Activated CD4-positive, alpha-beta T cell treated with anti-CD3 and anti-CD28 coated beads for 1 hour (primary cell): ENCODE data around the gene SON.
"Not testable (repeated sequence)": the region's sequence is repeated elsewhere in the genome, so short reads cannot be mapped to it uniquely, and the experiment has no call there.

Source experiments
- DNase-seq: peaks from one replicate; pipeline ENCODE4 v3.0.0-alpha.2; 2020

Gene SON, protein sequence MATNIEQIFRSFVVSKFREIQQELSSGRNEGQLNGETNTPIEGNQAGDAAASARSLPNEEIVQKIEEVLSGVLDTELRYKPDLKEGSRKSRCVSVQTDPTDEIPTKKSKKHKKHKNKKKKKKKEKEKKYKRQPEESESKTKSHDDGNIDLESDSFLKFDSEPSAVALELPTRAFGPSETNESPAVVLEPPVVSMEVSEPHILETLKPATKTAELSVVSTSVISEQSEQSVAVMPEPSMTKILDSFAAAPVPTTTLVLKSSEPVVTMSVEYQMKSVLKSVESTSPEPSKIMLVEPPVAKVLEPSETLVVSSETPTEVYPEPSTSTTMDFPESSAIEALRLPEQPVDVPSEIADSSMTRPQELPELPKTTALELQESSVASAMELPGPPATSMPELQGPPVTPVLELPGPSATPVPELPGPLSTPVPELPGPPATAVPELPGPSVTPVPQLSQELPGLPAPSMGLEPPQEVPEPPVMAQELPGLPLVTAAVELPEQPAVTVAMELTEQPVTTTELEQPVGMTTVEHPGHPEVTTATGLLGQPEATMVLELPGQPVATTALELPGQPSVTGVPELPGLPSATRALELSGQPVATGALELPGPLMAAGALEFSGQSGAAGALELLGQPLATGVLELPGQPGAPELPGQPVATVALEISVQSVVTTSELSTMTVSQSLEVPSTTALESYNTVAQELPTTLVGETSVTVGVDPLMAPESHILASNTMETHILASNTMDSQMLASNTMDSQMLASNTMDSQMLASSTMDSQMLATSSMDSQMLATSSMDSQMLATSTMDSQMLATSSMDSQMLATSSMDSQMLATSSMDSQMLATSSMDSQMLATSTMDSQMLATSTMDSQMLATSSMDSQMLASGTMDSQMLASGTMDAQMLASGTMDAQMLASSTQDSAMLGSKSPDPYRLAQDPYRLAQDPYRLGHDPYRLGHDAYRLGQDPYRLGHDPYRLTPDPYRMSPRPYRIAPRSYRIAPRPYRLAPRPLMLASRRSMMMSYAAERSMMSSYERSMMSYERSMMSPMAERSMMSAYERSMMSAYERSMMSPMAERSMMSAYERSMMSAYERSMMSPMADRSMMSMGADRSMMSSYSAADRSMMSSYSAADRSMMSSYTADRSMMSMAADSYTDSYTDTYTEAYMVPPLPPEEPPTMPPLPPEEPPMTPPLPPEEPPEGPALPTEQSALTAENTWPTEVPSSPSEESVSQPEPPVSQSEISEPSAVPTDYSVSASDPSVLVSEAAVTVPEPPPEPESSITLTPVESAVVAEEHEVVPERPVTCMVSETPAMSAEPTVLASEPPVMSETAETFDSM (N-terminal part only)

DNA sequence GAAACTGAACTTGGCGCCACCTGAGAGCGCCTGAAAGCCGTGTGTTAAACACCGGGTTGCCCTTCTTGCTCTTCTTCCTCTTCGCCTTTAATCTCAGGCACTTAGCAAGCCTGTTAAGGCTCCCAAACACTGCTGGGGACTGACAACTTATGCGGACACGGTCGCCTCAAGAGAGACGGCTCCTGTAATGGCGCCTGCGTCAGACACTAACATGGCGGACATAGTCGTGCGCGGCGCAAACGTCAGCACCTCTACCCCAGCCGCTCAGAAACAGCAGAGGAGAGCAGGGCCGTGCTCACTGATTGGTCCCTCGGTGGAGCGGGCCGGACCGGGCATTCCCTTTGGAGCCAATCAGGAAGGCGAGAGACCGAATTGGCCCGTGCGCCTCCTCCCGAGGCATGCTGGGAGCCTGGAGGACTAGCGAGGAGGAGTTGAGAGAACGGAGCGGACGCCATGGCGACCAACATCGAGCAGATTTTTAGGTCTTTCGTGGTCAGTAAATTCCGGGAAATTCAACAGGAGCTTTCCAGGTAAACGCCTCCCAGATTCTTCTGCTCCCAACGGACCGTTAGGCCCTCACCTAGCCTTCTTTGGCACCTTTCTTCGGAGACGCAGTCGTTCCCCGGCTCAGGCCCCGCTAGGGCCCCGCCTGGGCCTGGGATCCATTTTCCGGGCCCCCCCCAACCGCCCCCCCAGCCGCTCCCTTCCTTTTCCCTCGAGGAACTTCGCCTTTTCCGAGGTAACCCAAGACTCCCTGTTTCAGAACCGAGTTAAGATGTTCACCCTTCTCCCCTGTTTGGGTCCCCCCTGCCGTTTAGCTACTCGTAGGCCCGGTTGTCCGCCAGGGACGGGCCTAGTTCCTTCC lies at the start of gene SON:
Gene SON, plus strand, starts transcription at position 399 of the 865 bp plus-strand sequence. Its CDS starts 55 bp downstream, at position 454.
- peak; percentile 96 for DNase-seq

DNA sequence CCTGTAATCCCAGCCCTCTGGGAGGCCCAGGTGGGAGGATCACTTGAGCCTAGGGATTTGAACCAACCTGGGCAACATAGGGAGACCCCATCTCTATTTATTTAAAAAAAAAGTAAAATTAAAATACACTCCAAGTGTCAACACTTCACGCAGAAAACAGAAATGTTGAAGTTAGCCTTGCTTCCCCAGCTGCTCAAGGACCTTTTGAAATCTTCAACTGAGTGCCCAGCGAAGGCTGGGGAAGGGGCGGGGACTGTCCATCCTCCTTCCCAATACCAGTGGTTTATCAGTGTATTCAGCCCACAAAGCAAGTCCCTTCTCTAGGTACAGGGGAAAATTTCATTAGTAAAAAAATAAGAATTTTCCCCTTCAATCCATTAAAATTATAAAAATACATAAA lies 49.1 kb upstream of the SON start:
- DNase-seq = no peak

DNA sequence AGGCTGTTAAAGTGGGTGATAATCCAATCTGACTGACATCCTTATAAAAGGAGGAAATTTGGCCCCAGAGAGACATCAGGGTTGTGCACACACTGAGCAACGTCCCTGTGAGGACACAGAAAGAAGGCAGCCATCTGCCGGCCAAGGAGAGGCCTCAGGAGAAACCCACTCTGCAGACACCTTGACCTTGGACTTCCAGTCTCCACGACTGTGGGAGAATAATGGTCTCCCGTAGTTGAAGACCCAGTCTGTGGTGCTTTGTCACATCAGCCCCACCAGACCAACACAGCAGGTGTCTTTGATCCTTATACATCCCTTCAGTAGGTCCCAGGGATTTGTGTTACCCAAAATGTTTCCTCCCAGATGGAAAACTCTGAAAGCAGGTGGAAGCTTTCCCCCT lies 47.1 kb upstream of the SON start:
- no peak for DNase-seq

DNA sequence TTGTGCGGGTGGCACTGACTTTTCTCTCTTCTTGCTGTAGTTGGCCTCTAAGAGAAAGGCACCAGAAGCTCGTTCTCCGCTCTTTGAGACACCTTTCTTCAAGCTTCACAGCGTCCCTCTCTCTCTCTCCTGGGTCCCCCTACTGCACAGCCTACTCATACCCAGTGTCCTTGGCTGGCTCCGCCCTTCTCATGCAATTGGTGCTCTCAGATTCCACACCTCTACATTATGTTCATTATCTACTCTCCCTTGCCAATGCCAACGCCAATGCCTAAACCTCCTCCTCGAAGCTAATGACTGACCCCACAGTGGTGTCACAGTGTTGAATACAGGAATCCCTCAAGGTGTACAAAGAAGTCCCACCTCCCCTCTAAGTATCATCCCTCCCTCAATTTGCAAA lies 46.5 kb upstream of the SON start:
- no peak for DNase-seq

DNA sequence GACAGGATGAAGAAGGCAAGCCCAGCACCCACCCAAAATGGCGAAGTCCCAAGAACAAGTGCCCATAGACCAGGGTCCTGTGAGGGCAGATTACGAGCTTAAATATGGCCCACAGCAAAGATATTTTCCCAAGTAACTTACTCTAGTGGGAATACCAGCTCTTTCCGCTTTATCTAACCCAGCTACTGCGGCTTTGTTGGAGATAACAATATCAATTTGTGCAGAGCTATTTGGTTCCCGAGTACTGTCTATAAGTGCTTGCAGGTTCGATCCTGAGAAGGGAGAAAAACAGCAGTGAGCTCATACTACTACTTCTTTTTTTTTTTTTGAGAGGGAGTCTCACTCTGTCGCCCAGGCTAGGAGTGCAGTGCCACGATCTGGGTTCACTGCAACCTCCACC lies 37.0 kb upstream of the SON start:
- DNase-seq = no peak

DNA sequence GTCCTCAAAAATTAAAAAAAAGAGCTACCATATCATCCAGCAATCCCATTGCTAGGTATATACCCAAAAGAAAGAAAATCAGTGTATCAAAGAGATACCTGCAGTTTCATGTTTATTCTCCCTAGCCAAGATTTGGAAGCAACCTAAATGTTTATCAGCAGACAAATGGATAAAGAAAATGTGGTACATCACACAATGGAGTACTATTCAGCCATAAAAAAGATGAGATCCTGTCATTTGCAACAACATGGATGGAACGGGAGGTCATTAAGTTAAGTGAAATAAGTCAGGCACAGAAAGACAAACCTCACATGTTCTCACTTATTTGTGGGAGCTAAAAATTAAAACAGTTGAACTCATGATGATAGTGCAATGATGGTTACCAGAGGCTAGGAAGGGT lies 35.8 kb upstream of the SON start:
- not testable (repeated sequence) for DNase-seq

DNA sequence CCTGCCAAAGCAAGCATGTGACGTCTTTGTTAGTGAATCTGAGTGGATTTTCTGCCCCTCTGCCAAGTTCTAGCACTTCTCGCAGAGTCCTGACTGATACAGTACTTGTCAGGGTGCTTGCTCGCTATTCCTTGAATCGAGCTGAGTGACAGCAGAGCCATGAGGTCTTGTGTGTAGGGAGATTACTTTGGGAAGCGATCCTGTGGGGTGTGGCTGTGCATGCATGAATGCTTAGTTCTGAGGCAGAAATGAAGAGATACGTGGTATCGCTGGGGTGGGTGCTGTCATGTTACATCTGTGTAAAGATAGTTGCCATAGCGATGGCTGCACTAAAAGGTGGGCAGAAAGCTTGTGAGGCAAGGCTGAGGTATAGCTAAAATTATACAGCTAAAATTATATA lies 32.0 kb upstream of the SON start:
- DNase-seq = no peak

DNA sequence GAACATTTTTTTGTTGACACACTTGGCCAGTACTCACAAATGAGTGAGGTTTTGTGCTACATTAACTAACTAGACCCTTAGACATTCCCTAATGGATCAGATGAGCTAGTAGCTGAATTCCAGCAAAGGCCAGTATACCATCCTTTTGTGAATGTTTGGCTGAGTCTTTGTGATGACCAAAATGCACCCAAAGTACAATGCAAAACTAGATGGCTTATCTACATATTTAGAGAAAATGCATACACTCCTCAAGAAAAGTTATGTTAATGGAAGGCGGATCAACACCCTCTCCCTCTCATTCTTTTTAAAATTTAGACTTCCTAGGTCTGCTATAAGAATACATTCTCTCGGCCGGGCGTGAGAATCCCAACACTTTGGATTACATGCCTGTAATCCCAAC lies 31.2 kb upstream of the SON start:
- DNase-seq = no peak

DNA sequence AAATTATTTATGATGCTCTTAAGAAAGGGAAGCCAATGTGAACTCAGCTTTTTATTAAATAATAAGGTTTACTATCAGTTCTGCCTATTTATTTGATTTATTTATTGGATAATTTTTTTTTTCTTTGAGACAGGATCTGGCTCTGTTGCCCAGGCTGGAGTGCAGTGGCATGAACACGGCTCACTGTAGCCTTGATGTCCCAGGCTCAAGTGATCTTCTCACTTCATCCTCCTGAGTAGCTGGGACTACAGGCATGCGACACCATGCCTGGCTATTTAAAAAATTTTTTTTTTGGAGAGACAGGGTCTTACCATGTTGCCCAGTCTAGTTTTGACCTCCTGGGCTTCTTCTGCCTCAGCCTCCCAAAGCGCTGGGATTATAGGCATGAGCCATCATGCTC lies 30.4 kb upstream of the SON start:
- no peak for DNase-seq

DNA sequence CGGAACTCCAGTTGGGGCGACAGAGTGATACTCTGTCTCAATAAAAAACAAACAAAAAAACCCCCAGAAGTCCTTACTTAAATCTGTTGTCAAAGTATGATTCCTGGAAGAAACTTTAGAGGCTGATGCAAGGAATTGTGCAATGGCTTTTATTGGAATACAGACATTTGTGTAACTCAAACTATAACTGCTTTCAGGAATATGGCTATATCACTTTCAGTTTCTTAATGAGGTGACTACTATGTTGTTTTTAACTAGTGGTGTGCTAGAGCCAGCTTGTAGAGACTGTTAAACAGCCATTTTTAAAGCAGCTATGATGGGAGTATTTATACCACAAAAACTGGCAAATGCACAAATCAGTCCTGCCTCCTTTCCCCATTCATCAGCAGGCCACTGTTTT lies 28.6 kb upstream of the SON start:
- DNase-seq = no peak

DNA sequence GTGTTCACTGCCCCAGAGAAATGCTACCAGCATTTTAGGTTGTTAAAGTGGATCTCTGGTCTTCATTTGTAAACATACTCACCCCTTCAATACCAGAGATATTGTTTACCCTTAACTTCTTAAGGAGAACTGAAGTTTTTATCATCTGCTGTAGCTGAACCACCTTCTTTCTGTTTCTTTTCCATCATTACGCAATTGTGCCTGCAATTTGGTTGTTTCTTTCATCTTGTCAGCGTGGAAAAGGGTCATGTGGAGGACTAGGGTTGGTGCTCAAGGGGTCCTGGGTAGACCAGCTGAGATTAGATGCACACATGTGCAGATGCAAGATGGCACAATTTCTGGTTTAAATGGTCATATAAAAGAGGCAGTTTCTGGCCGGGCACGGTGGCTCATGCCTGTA lies 23.9 kb upstream of the SON start:
- DNase-seq = no peak

DNA sequence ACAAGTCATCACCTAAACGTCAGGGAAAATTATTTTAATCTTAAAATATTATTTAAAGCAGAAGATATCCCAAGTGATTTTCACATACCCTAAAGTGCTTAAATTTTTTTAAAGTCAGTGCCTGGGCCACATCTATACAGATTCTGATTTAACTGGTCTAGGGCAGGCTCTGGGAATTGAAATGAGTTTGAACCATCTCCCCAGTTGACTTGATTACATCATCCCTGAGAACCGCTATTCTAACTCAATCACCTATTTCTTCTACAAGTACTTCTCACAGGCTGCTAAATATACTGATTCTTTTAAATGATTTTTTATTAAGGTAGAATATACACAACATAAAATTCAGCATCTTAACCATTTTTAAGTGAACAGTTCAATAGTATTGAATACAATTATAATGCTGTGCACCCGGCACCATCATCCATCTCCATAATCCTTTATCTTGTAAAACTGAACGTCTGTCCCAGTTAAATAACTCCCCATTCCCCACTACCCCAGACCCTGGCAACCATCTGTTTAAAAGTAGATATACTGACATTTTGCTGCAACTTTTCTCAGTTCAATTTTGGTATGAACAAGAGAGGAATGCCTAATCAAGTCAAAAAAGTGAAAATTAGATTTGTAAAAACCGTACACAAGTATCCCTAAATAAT lies 20.4 kb upstream of the SON start:
- no peak for DNase-seq

DNA sequence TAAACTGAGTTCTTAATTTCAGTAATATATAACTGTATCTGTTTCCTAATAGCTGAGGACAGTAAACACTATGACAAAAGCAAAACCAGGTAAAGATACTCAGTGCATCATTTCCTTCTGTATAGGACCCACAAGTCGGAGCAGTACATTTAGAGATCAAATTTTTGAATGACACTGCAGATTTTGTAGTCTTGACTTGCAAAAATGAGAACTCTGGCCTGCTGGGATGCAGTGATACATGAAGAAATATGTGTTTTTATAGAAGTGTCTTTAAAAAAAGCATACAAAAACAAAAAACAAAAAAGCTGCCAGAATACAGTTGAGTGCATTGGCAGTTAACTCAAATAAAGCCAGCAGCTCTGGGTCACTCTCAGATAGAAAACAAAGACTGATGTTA lies 19.9 kb upstream of the SON start:
- DNase-seq = no peak

DNA sequence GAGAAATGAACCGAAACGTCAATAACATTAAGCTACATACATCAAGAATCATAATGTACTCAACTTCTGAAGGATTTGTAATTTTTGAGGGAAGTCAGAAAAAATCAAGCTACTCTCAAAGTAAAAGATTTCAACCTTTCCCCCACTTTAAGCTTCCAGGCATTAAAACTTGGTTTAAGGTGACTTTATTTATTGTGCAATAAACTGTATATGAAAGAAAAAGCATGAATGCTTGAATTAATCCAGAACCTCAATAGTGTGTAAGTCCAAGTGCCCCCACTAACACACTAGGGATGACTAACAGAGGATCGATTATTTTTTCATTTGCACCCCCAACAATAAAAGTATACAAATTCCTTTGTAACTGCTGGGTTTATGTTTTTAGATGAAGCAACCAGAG lies 11.8 kb upstream of the SON start:
- no peak for DNase-seq

DNA sequence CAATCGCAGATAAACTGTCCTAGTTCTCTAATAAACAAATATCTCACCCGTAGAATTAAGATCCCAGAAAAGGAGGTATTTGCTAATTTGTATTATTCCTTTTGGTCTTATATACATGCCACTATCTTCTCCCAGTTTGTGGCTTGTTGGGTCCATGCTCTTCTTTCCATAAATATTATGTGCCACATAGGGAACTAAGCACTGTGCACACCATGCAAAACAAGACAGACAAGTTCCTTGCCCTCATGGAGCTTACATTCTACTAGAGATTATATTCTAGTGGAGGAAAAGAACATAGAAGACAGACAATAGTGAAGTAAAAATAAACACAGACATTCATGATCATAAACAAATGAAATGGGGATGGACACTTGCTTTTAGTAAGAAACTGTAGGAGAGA lies 5.6 kb upstream of the SON start:
- DNase-seq = no peak

DNA sequence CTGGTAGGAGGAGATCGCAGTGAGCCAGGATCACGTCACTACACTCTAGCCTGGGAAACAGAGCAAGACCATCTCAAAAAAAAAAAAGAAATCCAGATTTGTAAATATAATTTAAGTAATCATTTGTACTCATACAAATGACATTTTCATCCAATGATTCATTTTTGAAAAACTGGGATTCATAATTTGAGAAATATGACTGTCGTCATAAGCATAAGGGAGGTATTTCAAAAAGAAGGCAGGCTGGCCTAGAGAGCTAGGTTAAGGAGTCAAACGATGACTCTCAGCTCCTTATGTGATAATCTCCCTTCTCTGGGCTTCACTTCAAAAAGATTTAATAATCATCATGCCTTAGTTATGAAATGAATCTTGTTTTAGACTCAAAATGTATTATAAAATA lies 3.2 kb upstream of the SON start:
- no peak for DNase-seq

DNA sequence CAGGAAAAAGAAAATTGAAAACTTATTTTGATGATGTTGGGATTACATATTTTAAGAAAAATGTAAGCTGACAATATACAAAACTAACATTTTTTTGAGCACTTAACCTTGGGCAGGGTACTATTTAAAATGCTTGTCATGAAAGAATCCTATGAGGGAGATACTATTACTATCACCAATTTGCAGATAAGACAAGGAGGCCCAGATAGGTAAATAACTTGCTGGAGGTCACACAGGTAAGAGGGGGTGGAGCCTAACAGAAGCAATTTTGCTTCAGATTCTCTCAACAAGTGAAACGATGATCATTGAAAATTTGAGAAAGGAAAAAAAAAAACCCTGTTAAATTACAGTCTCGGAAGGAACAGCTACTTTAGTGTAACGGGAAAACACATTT lies 2.1 kb upstream of the SON start:
- DNase-seq = no peak

DNA sequence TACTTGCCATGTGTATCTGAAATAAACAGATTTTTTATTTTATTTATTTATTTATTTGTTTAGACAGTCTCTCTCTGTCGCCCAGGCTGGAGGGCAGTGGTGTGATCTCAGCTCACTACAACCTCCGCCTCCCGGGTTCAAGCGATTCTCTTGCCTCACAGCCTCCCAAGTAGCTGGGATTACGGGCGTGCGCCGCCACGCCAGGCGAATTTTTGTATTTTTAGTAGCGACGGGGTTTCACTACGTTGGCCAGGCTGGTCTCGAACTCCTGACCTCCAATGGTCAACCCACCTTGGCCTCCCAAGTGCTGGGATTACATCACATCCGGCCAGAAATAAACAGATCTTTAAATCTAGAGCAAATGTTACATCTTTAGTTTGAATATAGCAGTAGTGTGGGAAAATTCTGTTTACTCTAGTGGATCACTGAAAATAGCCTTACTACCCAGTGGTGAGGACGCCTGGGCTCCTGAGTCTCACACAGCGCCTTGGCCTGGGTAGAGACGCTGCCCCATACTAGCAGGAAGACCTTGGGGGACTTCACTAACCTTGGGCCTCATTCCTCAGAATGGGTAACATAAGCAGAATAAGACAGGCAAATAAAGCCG lies 1.6 kb upstream of the SON start:
- DNase-seq = no peak

DNA sequence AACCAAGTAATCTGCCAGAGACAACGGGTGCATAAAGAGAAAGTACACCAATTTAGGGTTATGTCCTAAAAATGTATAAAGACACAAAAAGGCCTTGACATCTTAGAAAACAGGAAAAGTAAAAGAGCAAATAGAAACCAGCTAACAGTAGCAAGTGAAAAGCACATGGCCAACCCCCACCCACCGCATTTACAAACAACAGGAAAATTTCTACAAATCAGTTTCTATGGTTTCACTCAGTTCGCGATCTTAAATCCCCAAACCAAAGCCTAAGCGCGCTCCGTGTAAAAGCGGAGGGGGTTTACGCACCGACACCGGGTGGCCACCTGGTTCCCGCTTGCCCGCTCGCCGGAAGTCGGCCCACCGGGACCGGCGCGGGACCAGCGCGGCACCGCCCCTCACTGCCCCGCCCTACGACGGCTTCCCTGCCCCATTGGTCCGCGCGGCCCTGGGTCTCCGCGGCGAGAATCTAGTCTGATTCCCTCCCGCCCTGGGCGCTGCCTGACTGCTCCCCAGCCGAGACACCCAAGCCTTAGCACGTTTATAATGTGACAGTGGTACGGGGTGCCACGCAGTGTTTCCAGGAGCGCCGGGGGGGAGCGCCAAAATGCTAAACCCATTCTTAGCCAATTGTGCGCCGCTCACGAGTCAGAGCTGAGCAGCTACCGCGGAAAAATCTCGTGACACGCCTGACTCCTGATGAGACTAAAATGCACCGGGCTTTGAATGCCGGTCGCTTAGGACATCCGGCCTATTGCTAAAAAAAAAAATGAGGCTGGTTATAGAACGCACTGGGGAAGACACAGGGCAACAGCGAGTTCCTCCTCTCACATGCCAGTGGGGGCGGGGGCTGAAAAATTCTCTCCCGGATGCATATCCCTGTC lies 840 bp upstream of the SON start, which contains the start of gene GART:
Gene GART, minus strand, starts transcription at position 362 of the 884 bp plus-strand sequence. CDS start 2,802 bp downstream, outside the sequence.
- DNase-seq = peak; percentile 69

DNA sequence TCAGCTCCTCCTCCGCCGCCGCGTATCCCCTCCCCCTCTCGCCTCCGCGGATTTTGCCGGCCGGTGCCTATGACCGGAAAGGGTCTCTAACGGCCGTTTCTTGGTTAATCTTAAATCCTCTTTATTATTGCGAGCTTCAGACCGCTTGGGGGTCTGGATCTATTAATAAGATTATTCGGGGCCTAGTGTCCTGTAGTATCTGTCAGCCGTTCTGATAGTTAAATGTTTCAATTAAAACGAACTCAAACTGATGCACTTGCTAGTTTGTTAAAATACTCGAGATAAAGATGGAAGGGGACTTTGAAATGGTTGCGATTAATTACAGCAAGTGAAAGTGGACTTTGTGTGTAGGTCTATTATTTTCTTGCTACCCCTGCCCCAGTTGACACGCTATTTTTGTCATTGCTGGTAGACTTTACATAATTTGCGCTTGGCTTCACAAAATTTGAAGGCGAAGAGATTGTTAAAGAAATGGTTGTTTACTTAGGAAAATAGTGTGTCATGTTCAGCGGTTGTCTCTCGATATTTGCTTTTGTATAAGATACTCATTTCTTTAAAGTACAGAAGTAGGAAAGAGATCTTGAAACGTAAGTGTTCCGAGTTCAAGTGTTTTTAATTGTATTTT lies 779 bp downstream of the SON start:
- DNase-seq = peak; percentile 40
